Astrocyte of the spinal cord (primary cell): ENCODE data around the gene FRYL.
"Not testable (repeated sequence)": the region's sequence is repeated elsewhere in the genome, so short reads cannot be mapped to it uniquely, and the experiment has no call there.

Source experiments
- DNase-seq: peaks from one replicate; pipeline ENCODE4 v3.0.0; 2011; ENCODE audit warnings: low read depth, low spot score
- H3K4me3 ChIP-seq: 2 replicates; pipeline ENCODE4 v1.5.1; 2011; ENCODE audit warnings: low read depth, mild to moderate bottlenecking, low read length, moderate library complexity
- CTCF ChIP-seq: IDR thresholded peaks from 2 replicates; pipeline ENCODE4 v1.5.1; 2012; ENCODE audit warnings: low read depth, mild to moderate bottlenecking, low read length, inconsistent platforms
- in situ Hi-C: cut with HindIII; loops from 2 replicates; pipeline ENCODE4 v1.10.0; 2017; ENCODE audit warnings: low sequenced_read_pairs

Gene FRYL

GRCh38 chr4:48688953-48689352, 91.1 kb downstream of the FRYL start:
- in situ Hi-C loops: no loop called here
- no peak for TF ChIP-seq CTCF
- H3K4me3 ChIP-seq: no peak overlapping the region
- DNase-seq: no peak

DNA sequence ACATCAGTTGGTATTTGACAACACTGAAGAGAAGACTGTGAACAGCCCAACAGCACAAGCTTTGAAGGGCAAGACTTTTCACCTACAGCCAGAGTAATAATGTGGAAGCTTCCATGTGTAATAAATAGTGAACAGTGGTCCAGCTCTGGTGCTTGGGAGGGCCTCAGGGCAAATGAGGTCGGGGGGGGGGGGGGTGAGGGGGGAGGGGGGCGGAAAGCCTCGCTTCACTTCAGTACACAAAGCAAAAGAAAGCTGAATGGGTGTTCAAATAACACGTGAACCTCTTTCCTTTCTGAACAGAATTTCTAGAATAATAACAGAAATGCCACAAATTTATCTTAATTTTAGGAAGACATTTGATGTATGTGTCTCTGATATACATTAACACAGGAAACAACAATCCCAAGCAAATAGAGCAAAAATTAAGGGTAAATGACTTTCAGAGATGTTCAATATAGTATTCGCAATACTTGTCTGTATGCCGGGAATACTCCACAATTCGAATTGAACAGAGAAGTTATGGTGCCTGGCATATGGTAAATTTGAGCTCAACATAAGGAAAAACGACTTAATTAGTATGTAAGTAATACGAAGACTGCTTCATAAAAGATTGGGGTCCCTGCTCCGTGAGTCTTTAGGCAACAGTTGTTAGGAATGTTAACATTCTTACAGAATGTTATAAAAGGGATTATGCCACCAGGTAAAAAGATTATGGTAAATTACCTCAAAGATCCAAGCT, 92.6 kb downstream of the FRYL start:
- TF ChIP-seq CTCF: no peak
- DNase-seq: no peak
- no peak overlapping the region for H3K4me3 ChIP-seq
- in situ Hi-C loops: no loop called here

DNA sequence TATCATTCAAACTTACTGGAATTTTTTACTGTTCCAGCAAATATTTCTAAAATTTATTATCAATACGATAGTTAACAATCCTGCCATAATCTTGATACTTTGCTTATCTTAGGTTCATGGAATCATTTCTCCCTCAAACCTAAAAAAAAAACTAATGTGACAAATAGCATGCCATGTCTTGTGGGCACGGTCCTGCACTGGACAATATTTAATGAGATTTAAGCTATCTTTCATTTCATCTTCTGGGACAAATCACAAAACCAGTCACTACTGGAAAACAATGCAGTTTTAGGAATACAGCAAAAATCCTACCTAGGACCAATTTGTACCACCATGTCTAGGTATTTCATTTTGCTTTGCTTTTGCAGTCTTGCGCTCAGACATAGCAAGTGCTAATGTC, 93.7 kb downstream of the FRYL start:
- no peak overlapping the region for H3K4me3 ChIP-seq
- TF ChIP-seq CTCF: no peak
- in situ Hi-C loops: no loop called here
- DNase-seq: no peak

- H3K4me3 ChIP-seq: no peak overlapping the region
- no peak for DNase-seq
- in situ Hi-C loops: no loop called here
- TF ChIP-seq CTCF: no peak
Observed at GRCh38 chr4:48683784-48684666, 96.1 kb downstream of the FRYL start.

DNA sequence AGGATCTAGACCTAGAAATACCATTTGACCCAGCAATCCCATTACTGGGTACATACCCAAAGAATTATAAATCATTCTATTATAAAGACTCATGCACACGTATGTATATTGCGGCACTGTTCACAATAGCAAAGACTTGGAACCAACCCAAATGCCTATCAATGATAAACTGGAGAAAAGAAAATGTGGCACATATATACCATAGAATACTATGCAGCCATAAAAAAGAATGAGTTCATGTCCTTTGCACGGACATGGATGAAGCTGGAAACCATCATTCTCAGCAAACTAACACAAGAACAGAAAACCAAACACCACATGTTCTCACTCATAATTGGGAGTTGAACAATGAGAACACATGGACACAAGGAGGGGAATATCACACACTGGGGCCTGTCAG, 97.2 kb downstream of the FRYL start:
- H3K4me3 ChIP-seq, in situ Hi-C loops, DNase-seq: not testable (repeated sequence)

DNA sequence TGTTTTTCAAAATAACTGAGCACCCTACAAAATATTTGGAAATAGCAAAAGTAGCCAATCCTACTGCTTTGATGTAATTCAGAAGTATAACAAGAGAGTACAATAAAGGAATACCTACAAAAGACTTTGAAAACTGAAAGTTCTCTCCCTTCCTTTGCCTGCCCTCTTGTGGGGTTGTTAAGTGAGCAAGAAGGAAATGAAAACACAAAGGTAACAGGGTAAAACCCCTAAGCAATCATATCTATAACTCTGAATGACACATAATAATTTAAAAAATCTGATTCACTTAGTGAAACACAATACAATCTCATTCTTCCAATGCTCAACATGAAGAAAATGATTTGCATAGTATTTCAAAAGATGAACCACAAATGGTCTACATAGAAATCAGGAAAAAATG, 98.2 kb downstream of the FRYL start:
- H3K4me3 ChIP-seq: no peak overlapping the region
- in situ Hi-C loops: no loop called here
- peak; percentile 57 for DNase-seq
- TF ChIP-seq CTCF: peak; percentile 59

- no peak for DNase-seq
- TF ChIP-seq CTCF: no peak
- H3K4me3 ChIP-seq: no peak overlapping the region
- in situ Hi-C loops: no loop called here
Observed at GRCh38 chr4:48680848-48681568, 99.1 kb downstream of the FRYL start.
